Measurements from ENCODE around the gene DAD1.
"Not testable (repeated sequence)": the region's sequence is repeated elsewhere in the genome, so short reads cannot be mapped to it uniquely, and the experiment has no call there.

DAD1 gene

DNA sequence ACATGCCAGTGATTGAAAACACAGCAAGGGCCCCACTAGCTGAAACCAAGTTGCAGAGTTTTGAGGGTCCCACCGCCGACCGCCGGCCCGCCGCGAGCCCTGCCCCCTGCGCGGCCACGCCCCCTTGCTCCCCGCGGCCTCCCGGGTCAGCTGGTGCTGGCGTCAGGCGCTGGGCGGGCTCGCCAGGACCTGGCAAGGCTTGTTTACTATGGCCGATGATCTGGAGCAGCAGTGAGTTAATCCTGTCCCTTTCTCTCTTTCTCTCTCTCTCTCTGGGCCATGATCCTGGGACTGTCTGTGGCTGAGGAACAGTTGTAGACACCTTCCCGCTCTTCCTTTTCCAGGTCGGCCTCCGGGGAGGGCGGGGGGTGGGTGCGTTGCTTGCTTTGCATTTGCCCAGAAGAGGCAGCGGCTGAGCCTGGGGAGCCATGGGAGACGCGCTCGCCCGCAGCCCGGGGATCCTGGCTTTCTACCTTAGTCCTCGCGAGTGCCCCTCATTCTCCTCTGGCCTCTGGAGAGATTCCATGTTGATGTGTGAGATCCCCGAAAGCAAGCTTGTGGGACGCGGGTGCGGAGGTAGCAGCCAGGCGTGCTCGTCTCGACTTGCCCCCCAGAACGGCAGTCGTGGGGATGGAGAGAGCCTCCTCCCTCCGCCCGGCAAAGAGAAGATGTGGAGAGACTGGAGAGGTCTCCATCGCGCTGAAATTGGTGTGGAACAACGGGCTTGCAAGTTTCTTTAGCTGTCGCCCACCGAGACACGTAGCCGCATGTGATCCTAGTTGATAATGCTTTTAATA, 9.3 kb upstream of the DAD1 start, which contains the start of gene ABHD4:
Gene ABHD4, plus strand, starts transcription at position 202 of the 797 bp plus-strand sequence. Its CDS starts 7 bp downstream, at position 209.
- peak; percentile 77 for DNase-seq

DNA sequence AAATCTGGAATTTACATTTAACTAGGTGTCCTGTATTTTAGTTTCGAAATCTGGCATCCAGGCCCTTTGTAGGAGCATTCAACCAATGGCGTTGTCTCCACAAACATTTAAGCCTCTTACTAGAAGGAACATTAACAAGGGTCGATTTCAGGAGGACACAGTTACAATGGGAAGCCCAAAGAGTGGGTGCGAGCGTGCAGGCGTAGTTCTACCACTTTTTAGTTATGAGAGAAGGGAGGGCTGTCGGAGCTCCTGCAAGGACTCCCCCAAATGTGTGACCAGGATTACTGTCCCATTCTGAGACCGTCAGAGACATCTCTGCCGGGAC, 8.7 kb upstream of the DAD1 start:
- no peak for DNase-seq

DNA sequence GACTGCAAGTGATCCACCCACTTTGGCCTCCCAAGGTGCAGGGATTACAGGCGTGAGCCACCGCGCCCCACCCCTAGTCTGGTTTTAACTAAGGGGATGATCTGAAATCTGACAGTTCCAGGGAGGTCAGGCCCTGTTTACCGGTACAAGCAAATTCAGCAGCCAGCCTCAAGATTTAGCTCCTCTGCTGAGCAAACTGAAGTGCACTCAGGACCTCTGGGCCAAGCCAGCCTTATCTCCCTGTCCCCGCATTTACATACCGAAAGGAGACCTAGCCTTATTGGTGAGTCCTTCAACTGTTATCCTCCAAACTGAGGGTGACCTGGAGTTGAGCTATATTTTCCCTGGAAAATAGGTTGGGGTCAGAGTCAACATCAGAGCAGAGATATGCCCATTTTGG, 8.2 kb upstream of the DAD1 start:
- no peak for DNase-seq

DNA sequence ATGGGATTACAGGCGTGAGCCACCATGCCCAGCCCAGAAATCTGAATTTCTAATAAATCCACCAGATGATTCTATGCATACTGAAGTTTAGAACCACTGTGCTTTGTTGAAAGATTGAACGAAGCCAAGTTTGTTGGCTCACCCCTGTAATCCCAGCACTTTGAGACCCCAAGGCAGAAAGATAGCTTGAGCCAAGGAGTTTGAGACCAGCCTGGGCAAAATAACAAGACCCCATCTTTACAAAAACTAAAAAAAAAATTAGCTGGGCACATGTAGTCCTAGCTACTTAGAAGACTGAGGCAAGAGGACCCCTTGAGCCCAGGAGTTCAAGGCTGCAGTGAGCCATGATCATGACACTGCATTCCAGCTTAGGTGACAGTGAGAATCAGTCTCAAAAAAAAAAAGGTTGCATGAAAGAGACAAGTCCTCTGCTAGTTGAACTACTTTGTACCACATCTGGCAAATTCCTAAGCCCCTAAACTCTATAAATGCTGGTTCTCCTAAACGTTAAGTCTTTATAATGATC, 7.4 kb upstream of the DAD1 start:
- DNase-seq: no peak

DNA sequence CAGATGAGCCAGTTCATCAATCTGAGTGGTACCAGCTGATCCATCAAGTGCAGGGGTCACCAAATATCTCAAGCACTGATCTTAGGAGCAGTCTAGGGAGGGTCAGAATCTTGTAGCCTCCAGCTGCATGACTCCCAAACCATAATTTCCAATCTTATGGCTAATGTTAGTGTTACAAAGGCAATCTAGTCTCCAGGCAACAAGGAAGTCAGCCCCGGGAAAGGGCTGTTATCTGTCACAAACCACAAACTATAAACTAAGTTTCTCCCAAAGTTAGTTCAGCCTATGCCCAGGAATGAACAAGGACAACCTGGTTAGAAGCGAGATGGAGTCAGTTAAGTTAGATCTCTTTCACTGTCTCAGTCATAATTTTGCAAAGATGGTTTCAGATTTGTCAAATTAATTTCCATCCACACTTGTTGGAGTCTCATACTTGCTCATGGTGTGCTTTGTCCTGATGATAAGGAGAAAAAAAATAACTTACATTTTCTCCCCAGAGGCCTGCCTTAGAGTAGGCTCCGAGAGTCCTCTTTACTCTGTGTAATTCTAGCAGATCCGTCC, 5.2 kb upstream of the DAD1 start:
- DNase-seq: no peak

DNA sequence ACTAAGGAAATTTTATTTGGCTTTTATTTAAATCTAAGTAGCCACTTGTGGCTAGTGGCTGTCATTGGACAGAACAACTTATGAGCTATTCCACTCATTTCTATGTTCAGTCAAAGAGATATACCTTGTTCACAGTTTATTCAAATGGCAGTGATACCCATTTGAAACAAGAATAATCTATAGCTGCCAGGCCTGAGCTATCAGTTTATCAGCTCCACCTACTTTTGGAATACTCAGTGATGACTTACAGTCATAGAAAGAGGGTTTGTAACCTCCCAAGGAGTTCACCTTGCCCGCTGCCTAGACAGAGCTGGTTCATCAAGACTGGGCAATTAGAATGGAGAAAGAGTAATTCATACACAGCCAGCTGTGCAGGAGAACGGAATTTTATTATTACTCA, 4.6 kb upstream of the DAD1 start:
- no peak for DNase-seq

DNA sequence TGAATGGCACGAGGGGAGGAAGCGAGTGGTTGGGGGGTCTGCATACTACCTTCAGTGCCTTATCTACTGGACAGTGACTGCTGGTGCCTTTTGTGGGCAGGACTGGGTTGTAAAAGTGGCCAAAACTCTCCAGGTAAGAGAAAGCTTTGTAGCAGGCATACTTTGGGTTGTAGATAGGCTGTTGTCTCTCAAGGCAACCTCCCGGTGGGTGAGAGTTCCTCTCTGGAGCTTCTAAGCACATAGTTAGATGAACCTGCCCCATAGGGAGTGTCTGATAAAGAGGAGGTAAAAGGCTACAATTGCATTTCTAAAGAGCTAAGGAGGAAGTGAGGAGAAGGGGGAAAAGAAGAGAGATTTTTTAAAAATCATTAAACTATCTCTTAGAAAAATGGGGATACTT, 4.2 kb upstream of the DAD1 start:
- DNase-seq: no peak

DNA sequence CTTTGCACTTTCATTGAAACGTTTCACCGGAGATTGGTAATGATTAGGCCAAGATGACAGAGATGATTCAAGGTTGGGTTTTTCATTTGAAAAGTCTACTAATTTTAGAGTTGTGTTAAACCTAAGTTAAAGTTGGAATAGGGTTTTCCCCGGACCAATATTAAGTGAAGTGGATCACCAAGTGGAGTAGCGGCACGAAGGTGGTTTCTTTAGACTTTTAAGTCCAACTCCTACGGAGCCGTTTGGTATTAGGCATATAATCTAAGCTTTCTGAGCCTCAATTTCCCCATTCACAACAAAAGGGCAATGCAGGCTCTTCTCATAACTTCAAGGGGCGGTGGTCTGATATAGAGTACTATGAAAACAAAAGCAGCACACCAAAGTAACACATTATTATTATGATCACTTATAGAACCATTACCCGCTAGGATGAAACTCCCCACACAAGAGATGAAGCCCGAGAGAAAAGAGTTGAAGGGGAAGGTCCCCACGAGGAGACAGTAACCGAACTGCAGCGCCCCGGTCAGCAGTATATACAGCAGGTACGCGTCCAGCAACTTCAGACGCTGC, 413 bp downstream of the DAD1 start:
- DNase-seq: no peak

DNA sequence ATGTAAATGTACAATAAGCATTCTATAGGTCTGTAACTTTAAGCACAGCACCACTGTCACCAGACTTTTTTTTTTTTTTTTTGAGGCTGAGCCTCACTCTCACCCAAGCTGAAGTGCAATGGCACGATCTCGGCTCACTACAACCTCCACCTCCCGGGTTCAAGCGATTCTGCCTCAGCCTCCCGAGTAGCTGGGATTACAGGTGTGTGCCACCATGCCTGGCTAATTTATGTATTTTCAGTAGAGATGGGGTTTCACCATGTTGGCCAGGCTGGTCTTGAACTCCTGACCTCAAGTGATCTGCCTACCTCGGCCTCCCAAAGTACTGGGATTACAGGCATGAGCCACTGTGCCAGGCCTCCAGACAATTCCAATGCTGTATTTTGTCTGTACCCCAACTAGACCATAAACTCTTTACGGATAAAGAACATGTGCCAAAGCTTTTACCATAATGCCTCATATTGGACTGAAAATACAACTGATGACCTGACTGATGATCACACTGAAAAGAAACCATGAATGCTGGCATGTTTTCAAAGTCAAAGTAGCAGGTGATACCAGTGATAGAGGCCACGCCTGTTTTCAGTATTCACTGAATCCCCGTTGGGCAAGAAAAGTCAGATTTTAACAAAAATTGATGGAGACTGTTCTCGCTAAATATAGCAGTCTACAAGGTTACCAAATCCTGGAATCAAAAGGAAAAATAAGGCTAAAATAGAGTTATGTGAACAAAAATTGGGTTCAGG, 1.2 kb downstream of the DAD1 start:
- not testable (repeated sequence) for DNase-seq

DNA sequence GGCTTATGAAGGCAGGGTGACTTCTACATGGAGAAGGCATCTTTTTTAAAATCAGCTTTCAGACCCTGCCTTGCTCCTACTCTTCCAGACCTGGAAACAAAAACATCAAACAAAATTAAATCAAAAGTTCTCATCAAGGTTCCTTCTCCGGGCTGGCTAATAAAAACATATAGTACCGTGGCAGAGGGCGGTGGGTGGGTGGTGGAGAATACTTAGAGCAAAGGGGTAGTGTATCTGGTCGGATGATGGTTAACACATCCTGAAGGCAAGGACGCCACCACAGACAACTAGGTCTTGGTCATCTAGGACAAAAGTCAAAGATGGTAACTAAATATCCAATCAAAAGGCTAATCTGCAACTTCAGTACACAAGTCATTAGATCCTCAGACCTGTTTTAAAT, 1.8 kb downstream of the DAD1 start:
- no peak for DNase-seq

DNA sequence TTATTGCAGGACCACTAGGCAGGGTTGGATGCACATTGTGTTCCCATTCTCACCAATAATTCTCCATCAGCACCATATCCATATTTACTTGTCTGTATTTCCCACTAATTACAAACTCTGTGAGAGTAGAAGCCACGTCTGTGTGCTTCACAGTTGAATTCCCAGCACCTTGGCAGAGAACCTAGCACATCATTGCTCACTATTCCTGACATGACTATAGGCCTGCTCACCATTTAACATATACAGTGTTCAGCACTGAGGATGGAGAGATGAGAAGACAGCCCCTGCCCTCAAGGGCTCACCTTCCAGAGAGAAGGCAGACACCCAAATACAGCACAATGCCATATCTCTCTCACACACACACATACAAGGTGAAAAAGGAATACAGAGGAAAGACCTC, 5.0 kb downstream of the DAD1 start:
- DNase-seq: no peak

DNA sequence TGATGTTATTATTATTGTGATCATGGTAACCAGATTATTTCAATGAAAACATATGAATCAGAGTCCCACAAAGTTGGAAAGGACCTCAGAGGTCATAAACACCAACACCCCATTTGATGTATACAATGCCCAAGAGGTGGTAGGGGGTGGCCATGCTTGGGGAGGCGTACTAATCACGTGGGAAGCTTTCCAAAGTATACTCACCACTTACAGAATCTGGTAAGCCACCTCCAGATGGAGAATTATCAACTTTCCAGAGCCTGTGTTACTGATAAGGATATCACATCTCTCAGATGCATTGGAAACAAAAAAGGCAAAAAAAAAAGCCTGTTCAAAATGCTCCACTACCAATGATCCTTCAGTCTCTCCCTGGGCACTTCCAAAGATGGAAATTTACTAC, 8.4 kb downstream of the DAD1 start:
- no peak for DNase-seq

DNA sequence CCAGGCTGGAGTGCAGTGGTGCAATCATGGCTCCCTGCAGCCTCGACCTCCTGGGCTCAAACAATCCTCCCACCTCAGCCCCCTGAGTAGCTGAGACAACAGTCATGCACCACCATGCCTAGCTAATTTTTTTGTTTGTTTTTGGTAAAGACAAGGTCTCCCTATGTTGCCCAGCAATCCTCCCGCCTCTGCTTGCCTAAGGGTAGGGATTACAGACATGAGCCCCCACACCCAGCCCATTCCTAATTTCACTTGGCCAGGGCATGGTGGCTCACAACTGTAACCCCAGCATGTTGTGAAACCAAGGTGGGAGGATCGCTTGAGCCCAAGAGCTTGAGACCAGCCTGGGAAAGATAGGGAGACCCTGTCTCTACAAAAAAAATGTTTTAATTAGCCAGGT, 9.1 kb downstream of the DAD1 start:
- no peak for DNase-seq

DNA sequence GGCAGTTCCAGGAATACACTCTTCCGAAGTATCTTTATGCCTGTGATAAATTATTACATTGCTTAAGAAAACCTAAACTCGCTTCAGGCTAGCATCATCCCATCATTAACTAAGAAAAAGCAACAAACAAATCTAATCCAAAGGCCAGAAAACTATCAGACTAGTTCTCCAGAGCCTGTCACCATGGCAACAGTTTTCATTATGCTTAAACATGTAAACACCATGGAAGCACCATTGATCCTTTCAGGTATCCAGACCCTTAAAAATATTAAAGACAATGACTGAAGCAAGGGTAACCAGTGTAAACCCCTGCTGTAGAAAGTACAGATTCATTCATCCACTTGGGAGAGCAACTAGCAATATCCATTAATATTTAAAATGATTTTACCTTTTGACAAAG, 9.8 kb downstream of the DAD1 start:
- DNase-seq: no peak

DNA sequence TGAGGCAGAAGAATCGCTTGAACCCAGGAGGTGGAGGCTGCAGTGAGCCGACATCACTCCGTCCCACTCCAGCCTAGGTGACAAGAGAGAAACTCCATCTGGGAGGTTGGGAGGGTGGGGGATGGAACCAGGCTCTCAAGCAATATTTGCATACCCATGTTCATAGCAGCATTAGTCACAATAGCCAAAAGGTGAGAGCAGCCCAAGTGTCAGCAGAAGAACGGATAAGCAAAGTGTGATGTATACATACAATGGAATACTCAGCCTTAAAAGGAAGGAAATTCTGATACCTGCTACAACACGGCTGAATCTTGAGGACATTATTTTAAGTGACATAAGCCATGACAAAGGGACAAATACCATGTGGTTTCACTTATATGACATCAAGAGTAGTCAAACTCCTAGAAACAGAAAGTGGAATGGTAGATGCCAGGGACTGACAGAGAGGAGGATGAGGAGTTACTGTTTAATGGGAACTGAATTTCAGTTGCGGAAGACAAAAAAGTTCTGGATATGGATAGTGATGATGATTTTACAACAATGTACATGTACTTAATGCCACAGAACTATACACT, 11.6 kb downstream of the DAD1 start:
- DNase-seq: no peak

DNA sequence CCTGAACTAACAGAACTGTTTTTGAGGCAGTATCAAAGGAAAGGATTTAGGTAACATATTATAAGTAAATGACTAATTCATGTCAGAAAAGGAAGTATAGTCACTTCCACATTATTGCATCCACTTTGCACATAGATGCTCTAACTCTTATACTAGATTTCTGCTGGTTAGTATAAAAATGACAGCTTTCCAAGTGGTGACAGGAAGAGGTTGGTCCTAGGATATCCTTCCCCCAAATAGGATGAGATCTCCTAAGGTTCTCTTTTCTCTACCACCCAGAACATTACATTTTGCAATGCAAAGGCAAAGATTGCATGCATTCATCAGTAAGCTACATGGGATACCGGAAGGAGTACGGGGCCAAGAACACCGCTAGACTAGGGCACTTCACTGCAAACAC, 15.2 kb downstream of the DAD1 start:
- no peak for DNase-seq

DNA sequence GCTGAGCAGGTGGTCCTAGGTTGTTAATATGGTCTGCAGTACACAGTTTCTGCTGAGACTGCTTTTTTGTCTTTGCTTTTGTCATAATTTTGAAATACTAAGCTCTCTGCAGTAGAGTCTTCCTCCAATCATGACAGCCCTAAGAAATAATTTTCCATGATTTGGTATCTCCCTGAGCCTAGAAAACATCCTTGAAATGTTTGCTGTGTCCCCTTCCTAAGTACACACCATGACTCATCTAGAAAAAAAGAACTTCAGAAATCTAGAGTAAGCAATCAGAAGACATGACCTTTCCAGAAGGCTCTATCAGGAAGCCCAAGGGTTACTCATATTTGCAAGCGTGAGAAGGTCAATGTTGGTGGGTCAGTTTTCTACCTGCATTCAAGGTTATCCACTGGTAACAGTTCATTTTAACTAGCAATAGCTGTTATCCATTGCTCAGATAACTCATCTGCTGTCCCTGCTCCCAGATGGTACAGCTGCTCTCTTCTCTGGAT, 16.4 kb downstream of the DAD1 start:
- no peak for DNase-seq

DNA sequence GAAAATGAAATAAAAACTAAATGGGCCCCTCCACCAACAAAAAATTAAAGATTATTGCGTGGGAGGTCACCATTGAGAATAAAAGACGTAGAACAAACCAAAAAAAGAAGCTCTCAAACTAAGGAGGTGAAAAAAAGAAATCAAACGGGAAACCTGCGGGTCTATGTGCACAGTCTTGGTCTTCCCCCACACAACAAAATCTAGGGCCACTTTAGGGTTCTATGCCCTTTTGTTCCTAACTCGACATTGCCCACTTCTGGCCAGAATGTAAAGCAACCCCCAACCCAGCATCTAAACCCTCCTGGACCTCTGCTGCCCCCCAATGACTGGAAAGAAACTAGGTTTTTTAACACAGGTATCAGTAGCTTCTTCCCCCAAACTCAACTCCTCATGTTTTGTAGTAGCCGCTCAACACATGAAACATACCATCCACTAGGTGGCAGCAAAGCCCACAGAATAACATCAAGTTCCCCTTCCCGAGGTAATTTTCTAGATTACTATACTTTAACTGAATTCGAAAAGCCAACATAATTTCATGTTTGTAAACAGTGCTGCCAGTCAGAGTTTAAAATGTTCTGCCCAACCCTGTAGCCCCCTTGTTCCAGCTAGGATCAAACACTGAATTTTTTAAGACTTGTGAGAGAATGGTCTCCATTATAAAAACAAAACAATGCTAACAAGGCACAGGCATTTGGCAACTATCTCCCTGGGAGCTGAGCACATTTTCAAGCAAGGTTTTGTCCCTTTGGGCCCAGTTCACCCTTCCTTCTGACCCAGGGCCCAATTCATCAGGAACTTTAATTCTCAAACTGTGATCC, 18.7 kb downstream of the DAD1 start:
- DNase-seq: peak; percentile 66

DNA sequence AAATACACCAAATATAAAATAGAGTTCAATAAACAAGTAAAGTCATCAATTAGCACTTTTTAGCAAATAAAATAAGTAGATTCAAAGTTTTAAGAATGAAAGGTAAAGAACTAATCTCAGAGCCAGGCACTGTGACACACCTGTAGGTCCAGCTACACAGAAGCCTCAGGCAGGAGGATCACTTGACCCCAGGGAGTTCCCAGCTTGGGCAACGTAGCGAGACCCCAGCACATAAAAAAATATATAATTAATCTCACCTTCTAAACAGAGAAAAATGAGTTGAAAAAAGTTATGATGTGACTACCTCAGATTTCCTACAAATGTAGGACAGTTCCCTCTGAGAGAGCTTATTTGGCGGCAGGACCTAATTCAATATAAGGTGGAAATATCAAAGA, 19.3 kb downstream of the DAD1 start:
- no peak for DNase-seq

DNA sequence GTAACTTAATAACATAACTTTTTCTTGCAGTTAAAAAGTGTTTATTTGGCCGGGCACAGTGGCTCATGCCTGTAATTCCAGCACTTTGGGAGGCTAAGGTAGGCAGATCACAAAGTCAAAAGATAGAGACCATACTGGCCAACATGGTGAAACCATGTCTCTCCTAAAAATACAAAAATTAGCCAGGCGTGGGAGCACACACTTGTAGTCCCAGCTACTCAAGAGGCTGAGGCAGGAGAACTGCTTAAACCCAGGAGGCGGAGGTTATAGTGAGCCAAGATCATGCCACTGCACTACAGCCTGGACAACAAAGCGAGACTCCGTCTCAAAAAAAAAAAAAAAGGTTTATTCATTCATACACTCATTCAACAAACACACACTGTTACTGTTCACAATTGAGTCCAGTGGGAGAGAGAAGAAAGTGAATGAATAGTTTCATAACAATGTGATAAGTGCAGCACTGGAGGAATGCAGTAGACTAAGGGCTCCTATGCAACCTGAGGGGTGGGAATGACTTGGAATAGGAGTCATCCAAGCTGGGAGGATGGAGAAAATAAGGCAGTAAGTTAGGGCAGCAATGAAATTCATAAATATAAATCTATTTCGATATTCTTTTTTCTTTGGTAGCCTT, 19.8 kb downstream of the DAD1 start:
- DNase-seq: no peak

DNA sequence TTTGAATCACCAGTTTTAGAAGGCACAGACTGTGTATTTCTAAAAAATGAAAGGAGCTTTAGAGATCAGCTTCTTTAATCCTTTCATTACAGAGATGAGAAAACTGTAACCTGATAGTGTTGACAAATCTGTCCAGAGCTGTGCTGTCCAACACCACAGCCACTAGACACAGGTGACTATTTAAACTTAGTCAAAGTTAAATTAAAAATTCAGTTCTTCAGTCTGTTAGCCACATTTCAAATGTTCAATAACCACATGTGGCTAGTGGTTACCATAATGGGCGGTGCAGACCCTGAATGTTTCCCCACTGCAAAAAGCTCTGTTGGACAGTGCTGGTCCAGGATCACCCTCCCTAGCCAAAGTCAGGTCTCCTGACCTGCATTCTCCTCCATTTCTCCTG, 21.6 kb downstream of the DAD1 start:
- DNase-seq: no peak

DNA sequence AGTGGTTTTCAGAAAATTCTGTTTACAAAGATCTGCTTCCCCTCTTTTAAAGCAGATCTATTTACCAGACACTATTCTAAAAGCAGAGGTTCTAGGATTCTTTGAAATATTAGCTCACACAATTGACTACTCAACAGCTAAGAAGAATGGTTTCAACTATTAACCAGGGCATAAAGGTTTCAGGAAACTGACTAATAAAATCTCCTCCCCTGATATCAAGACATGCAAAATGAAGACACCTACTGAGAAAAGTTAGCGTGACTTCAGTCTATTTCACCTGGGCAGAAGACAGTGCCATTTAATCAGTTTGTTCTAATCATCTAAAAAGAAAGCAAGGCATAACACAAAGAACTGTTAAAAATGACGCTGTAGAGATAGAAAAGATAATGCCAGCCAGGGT, 22.2 kb downstream of the DAD1 start:
- DNase-seq: no peak
